Measurements from ENCODE around the gene PABPC1L2B.
"Not testable (repeated sequence)": the region's sequence is repeated elsewhere in the genome, so short reads cannot be mapped to it uniquely, and the experiment has no call there.

The PABPC1L2B gene

GRCh38 chrX:73002733-73003132 is at the start of gene PABPC1L2B:
Gene PABPC1L2B, plus strand, starts transcription at chrX:73002939. Its CDS starts 704 bp downstream, at chrX:73003643.
- DNase-seq, result not testable (repeated sequence)

GRCh38 chrX:72959971-72960370 is 42.8 kb upstream of the PABPC1L2B start:
- DNase-seq, result not testable (repeated sequence)

- DNase-seq, result not testable (repeated sequence)
Measured at GRCh38 chrX:72971859-72972258, 30.9 kb upstream of the PABPC1L2B start.

- not testable (repeated sequence) for DNase-seq
Measured at GRCh38 chrX:72974885-72975284, 27.9 kb upstream of the PABPC1L2B start.

- DNase-seq, result not testable (repeated sequence)
Measured at GRCh38 chrX:72980894-72981469, 21.8 kb upstream of the PABPC1L2B start.

- not testable (repeated sequence) for DNase-seq
Measured at GRCh38 chrX:73004032-73004431, 1.3 kb downstream of the PABPC1L2B start.

- DNase-seq, result no peak
Measured at GRCh38 chrX:73021361-73022092, 18.8 kb downstream of the PABPC1L2B start.

GRCh38 chrX:73022093-73022445 is 19.3 kb downstream of the PABPC1L2B start:
- not testable (repeated sequence) for DNase-seq

- no peak for DNase-seq
Measured at GRCh38 chrX:73028876-73029275, 26.1 kb downstream of the PABPC1L2B start.

All from stimulated activated naive CD4-positive, alpha-beta T cell treated with Interleukin-2 at 50 U/mL for 16 hours (primary cell).